ENCODE results near the gene HDAC8. TPM values are rescaled to one million over a fixed set of nuclear protein-coding genes. Genes with fewer than 3 reads are reported as not detected.

HDAC8 gene
- total and polyA plus RNA-seq, 9 of the 15 experiments (the other 6 are each of a cell fraction or from before 2014, with no cell fraction given): 18.9 to 53.8 (median 28.7) TPM

- POLR2A ChIA-PET: interaction anchor here (0.6 kb wide), 1 partner anchor 16 kb away, joined by 3 read pairs; no protein-coding TSS in a partner anchor
These were observed 11.5 kb upstream of the HDAC8 start for GRCh38 chrX:72584163-72584562.

More at GRCh38 chrX:72584163-72584562, 11.5 kb upstream of the HDAC8 start:
- no peaks in the 10 kb centered on the region for H4K20me1 ChIP-seq (replicated peaks; ENCODE audit: control insufficient read depth, insufficient read depth, low read length)
- H3K4me1 ChIP-seq (replicated peaks in 1 of 2; ENCODE audit: control insufficient read depth in 2 of 2, insufficient read depth in 2 of 2, low read length in 2 of 2): peaks cover 0 to 3% of the 10 kb centered on the region in 2 experiments; a peak in 1 of 5 replicates
- TF ChIP-seq ZNF316 (IDR thresholded peaks at IDR 0.05) (peak; percentile 94), ZNF668 (CRISPR knock-in tag; IDR thresholded peaks at IDR 0.05) (no peak), DPF2 (IDR thresholded peaks at IDR 0.05) (peak; percentile 55; the same call in 1 of the 2 replicates), MBD2 (IDR thresholded peaks at IDR 0.05; ENCODE audit: borderline replicate concordance, low read depth) (no peak), KLF10 (CRISPR knock-in tag; IDR thresholded peaks at IDR 0.05) (no peak), NEUROD1 (IDR thresholded peaks at IDR 0.05; ENCODE audit: borderline replicate concordance, low read depth, low read length, partially characterized antibody) (no peak), HBP1 (CRISPR knock-in tag; IDR thresholded peaks at IDR 0.05) (no peak), CBX8 (IDR thresholded peaks at IDR 0.05; ENCODE audit: borderline replicate concordance, extremely low read depth, low read depth, low read length, poor library complexity, severe bottlenecking) (no peak), SP2 (IDR thresholded peaks at IDR 0.05; ENCODE audit: extremely low read depth, low read depth, low read length, poor library complexity, severe bottlenecking) (no peak), MAFG (tag; conservative IDR thresholded peaks at IDR 0.05) (peak; percentile 81), MED1 (CRISPR knock-in tag; IDR thresholded peaks at IDR 0.05; ENCODE audit: borderline replicate concordance) (no peak), C11orf30 (IDR thresholded peaks at IDR 0.05; ENCODE audit: low read depth) (peak; percentile 82), HNRNPL (IDR thresholded peaks at IDR 0.05; ENCODE audit: low read depth, low read length) (no peak), MAFF (IDR thresholded peaks at IDR 0.05; ENCODE audit: low read length) (peak; percentile 19; the same call in 1 of the 2 replicates), ZKSCAN1 (IDR thresholded peaks at IDR 0.05; ENCODE audit: low read depth, low read length) (no peak), NFE2 (IDR thresholded peaks at IDR 0.05; ENCODE audit: low read depth) (peak; percentile 48), ZSCAN29 (IDR thresholded peaks at IDR 0.05) (no peak), MIER1 (IDR thresholded peaks at IDR 0.05; ENCODE audit: low read depth) (no peak), GTF2B (IDR thresholded peaks at IDR 0.05; ENCODE audit: extremely low read depth, insufficient read length) (no peak), SFPQ (IDR thresholded peaks at IDR 0.05; ENCODE audit: low read depth, low read length) (no peak)
- H3K9ac ChIP-seq (ENCODE audit: insufficient read depth in 1 of 2, low read depth in 2 of 2, low read length in 2 of 2): no peak overlapping the region
- H3K36me3 ChIP-seq (ENCODE audit: control insufficient read depth, insufficient read depth, low read length): no peaks in the 10 kb centered on the region
- CTCF ChIA-PET (ENCODE audit: low intra/inter-chr PET ratio): no interaction called here
- no TSS peak for BruUV-seq (replicated peaks)
- intact Hi-C loops (cut with micrococcal nuclease): no loop called here
- no peak overlapping the region for H3K4me3 ChIP-seq
- DNase-seq (ENCODE audit: extremely low read depth in 1 of 4, low spot score in 3 of 4) (peak in 3 of 4 experiments; percentile 5 to 41 (median 37)), ATAC-seq (peak; percentile 81), FAIRE-seq (peak; percentile 80)
- H2AFZ ChIP-seq (ENCODE audit: low read depth, low read length): 0 out of 2 replicates have a peak overlapping the region, but pooled peaks have one; percentile 32
- 10% methylated on average over 3 of the region's 3 CpGs for WGBS (ENCODE audit: insufficient coverage, low coverage, missing lambda C conversion rate)
- no peaks in the 10 kb centered on the region for H3K9me1 ChIP-seq (ENCODE audit: control insufficient read depth, insufficient read depth, low read length)
- no peak overlapping the region for H3K4me2 ChIP-seq (ENCODE audit: insufficient read depth, low read length)
- in situ Hi-C loops (cut with MboI): no loop called here
- H3K79me2 ChIP-seq (ENCODE audit: control insufficient read depth, insufficient read depth, low read length): no peaks in the 10 kb centered on the region
- H3K27me3 ChIP-seq (ENCODE audit: control insufficient read depth in 2 of 2, insufficient read depth in 2 of 2, low read length in 2 of 2): no peaks in the 10 kb centered on the region
- H3K9me3 ChIP-seq (replicated peaks; ENCODE audit: control insufficient read depth, insufficient read depth, low read depth, low read length): no peaks in the 10 kb centered on the region
- H3K27ac ChIP-seq (ENCODE audit: extremely low read depth, low read depth, low read length): peak overlapping the region; percentile 54; the same call in 1 of the 3 replicates
